ENCODE data around the gene KCNQ4. TPM values are rescaled to one million over a fixed set of nuclear protein-coding genes. Genes with fewer than 3 reads are reported as not detected.

Gene KCNQ4
- total and polyA plus RNA-seq, 12 donors = 1.0 to 3.4 (median 2.1) TPM

DNA sequence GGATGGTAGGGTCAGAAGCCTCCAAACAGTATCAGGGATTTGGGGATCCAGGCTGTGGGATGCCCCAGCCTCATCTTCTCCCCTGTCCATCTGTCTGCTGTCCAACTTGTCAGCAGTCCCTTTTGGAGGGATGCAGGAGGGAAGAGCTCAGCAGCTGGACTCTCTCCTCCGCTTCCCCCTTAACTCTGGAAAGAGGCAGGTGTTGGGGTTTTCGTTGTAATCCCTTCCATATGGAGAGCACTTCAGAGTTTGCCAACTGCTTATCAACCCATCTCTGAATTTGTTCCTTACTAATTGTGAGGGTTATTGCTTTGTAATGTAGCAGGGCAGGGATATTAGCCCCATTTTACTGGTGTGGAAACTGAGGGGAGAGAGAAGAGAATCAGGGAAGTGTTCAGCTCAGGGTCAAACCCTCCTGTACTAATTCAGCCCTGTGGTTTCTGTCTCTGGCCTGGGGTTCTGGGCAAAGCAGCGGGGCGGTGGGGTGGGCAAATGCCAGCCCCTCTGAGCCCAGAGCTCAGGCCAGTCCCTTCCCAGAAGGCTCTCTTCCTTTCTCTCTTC lies 75.3 kb downstream of the KCNQ4 start:
- peak overlapping the region in 5 of 10 donors; percentile 49 to 96 (median 90) for H3K27ac ChIP-seq
- no peak for TF ChIP-seq CTCF (IDR thresholded peaks at IDR 0.05)
- DNase-seq (no peak), ATAC-seq (no peak)
- WGBS, 2 donors = 86 to 90% methylated on average over 4 of the region's 4 CpGs
- H3K27me3 ChIP-seq = no peaks in the 10 kb centered on the region
- H3K4me1 ChIP-seq = peaks cover 0 to 34% (median 15%) of the 10 kb centered on the region in 9 donors
- intact Hi-C loops (cut with DNase I) = no loop called here
- no peaks in the 10 kb centered on the region for H3K9me3 ChIP-seq
- no peak overlapping the region for H3K4me3 ChIP-seq
- no peaks in the 10 kb centered on the region for H3K36me3 ChIP-seq

DNA sequence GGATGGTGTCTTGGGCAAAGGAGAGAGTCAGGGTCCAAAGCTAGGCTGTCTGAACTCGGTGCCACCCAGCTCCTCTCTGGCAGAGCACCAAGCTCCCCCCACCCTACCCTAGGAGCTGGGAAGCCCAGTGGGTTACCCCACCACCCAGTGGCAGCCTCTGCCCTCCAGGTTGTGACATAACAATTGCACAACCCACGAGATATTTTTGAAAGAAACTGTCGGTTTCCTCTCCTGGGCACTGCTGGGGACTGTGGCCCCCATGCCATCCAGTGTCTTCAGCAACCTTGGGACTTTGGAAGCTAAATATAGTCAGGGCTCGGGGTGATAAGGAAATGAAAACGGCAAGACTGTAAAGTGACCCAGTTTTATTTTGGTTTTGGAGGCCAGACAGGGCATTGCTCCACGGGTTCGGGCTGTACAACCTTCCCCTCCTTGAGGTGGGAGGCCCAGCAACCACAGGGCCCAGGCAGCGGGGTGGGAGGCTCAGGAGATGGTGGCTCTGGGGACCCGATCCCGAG lies 77.2 kb downstream of the KCNQ4 start:
- H3K9me3 ChIP-seq = no peaks in the 10 kb centered on the region
- peaks cover 0 to 36% (median 15%) of the 10 kb centered on the region in 9 donors for H3K4me1 ChIP-seq
- WGBS, 2 donors = 14 to 20% methylated on average over 10 of the region's 10 CpGs
- intact Hi-C loops (cut with DNase I) = loop anchor here in 2 of 10 donors (5.0 kb wide), 1 partner anchor 87 kb away; no protein-coding TSS in a partner anchor
- DNase-seq (peak in 1 of 2 donors; percentile 22), ATAC-seq (peak in 5 of 8 donors; percentile 14 to 36 (median 28))
- H3K27me3 ChIP-seq = no peaks in the 10 kb centered on the region
- no peak for TF ChIP-seq CTCF (IDR thresholded peaks at IDR 0.05)
- H3K4me3 ChIP-seq = peak overlapping the region; percentile 21 to 89 (median 68)
- peak overlapping the region; percentile 21 to 96 (median 88) for H3K27ac ChIP-seq
- no peaks in the 10 kb centered on the region for H3K36me3 ChIP-seq

DNA sequence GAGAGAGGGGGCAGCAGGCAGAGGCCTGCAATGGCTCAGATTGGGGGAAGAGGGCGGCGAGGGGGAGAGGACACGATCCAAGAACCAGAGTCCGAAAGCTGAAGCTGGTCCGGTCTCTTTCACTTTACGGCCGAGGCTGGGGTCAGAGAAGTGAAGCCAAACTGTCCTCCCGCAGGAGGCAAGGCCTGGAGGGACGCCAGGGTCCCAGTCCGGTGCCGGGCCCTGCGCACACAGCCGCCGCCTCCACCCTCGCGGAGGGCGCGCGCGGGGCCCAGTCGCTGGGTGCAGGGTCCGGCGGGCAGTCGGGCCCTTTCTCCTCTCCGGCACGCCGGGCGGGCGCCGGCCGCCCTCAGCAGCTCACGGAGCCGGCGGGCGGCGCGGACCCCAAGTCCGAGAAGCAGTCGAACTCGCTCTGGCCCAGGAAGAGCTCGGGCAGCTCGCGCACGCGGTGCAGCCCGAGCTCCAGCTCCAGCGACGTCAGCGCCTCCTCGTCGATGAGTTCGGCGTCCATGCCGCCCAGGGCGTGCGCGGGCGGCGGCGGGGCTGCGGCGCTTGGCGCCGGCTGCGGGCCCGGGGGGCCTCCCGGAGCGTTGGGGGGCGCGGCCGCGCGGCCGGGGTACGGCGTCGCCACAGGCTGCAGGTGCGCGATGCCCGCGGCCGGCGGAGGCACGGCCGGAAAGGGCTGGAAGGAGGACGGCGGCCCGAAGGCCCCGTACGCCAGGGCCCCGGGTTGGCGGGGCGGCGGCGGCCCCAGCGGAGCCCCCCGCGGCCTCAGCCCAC lies 77.8 kb downstream of the KCNQ4 start:
- Histone ChIP-seq H3K4me1 (peaks cover 0 to 41% (median 15%) of the 10 kb centered on the region in 9 donors), H3K36me3 (no peaks in the 10 kb centered on the region), H3K4me3 (peak overlapping the region; percentile 21 to 89 (median 68)), H3K27ac (peak overlapping the region; percentile 21 to 96 (median 88)), H3K27me3 (no peaks in the 10 kb centered on the region), H3K9me3 (no peaks in the 10 kb centered on the region)
- 1% methylated on average over 79 to 98 of the region's 98 CpGs for WGBS, 2 donors
- ATAC-seq = peak in 6 of 8 donors; percentile 8 to 20 (median 16)
- intact Hi-C loops (cut with DNase I) = loop anchor here in 2 of 10 donors (5.0 kb wide), 1 partner anchor 86 kb away; no protein-coding TSS in a partner anchor
- TF ChIP-seq CTCF (IDR thresholded peaks at IDR 0.05) = no peak
- DNase-seq = peak; percentile 26 to 61
